DOHH2 (cell line): ENCODE results near the gene WWC1.

Experiments used
- H3F3A ChIP-seq: fragments of 200-600 bp; sonication (generic), shearing (Covaris generic); 2 replicates; pipeline ENCODE4 v1.6.0; 2016; ENCODE audit warnings: antibody characterized with exemption, mild to moderate bottlenecking; ENCODE audit not compliant: control insufficient read depth, insufficient read depth
- H3K27ac ChIP-seq: fragments of 200-600 bp; sonication (generic); 2 replicates; pipeline ENCODE4 v1.5.1; 2014; ENCODE audit warnings: low read depth, mild to moderate bottlenecking, low read length, moderate library complexity
- H3K27me3 ChIP-seq: fragments of 200-600 bp; sonication (generic); 2 replicates; pipeline ENCODE4 v1.6.1; 2014; ENCODE audit warnings: mild to moderate bottlenecking, low read length, mixed read lengths; ENCODE audit not compliant: control insufficient read depth
- H3K36me3 ChIP-seq: fragments of 200-600 bp; sonication (generic); 2 replicates; pipeline ENCODE4 v1.6.1; 2014; ENCODE audit warnings: mild to moderate bottlenecking, low read length, moderate library complexity, mixed read lengths; ENCODE audit not compliant: control insufficient read depth
- H3K4me1 ChIP-seq: fragments of 200-600 bp; sonication (generic); 2 replicates; pipeline ENCODE4 v1.6.1; 2014; ENCODE audit warnings: mild to moderate bottlenecking, low read length, mixed read lengths; ENCODE audit not compliant: control insufficient read depth
- H3K4me2 ChIP-seq: fragments of 200-600 bp; sonication (generic); 2 replicates; pipeline ENCODE4 v1.6.0; 2014; ENCODE audit warnings: mild to moderate bottlenecking, low read length, moderate library complexity
- H3K4me3 ChIP-seq: fragments of 200-600 bp; sonication (generic); 2 replicates; pipeline ENCODE4 v1.5.1; 2014; ENCODE audit warnings: mild to moderate bottlenecking, low read length, mixed read lengths
- H3K79me2 ChIP-seq: fragments of 200-600 bp; sonication (generic); 2 replicates; pipeline ENCODE4 v1.6.1; 2014; ENCODE audit warnings: mild to moderate bottlenecking, low read length, mixed read lengths; ENCODE audit not compliant: control insufficient read depth
- H3K9me2 ChIP-seq: fragments of 200-600 bp; sonication (generic); replicated peaks from 2 replicates; pipeline ENCODE4 v1.6.1; 2014; ENCODE audit warnings: mild to moderate bottlenecking, low read length, mixed read lengths; ENCODE audit not compliant: control insufficient read depth
- H3K9me3 ChIP-seq: fragments of 200-600 bp; sonication (generic); 2 replicates; pipeline ENCODE4 v1.6.1; 2014; ENCODE audit warnings: antibody characterized with exemption, low read length, mixed read lengths; ENCODE audit not compliant: control insufficient read depth, insufficient read depth
- H4K20me1 ChIP-seq: fragments of 200-600 bp; sonication (generic); 2 replicates; pipeline ENCODE4 v1.6.0; 2014; ENCODE audit warnings: low read depth, mild to moderate bottlenecking, antibody characterized with exemption, low read length, moderate library complexity; ENCODE audit not compliant: control insufficient read depth, insufficient read depth
- CTCF ChIP-seq: fragments of 200-600 bp; sonication (generic); IDR thresholded peaks from one replicate; pipeline ENCODE4 v1.5.1; 2014; ENCODE audit warnings: antibody characterized with exemption, mild to moderate bottlenecking, low read depth, low read length; ENCODE audit not compliant: poor library complexity, severe bottlenecking
- EZH2phosphoT487 ChIP-seq: fragments of 200-600 bp; sonication (generic); IDR thresholded peaks from 2 replicates; pipeline ENCODE4 v1.6.1; 2017; ENCODE audit warnings: borderline replicate concordance, mild to moderate bottlenecking, antibody characterized with exemption, low read length, moderate library complexity, mixed read lengths

The WWC1 gene

GRCh38 chr5:168299372-168299771 lies 7.9 kb downstream of the WWC1 start:
- H3K4me1 ChIP-seq = no peaks in the 10 kb centered on the region

GRCh38 chr5:168300326-168301182 lies 9.1 kb downstream of the WWC1 start:
- Histone ChIP-seq H3K4me3 (no peak overlapping the region), H3K36me3 (no peaks in the 10 kb centered on the region), H3K4me1 (no peaks in the 10 kb centered on the region), H3K9me2 (no peaks in the 10 kb centered on the region), H3K9me3 (no peaks in the 10 kb centered on the region), H3F3A (no peaks in the 10 kb centered on the region), H4K20me1 (no peaks in the 10 kb centered on the region), H3K27me3 (no peaks in the 10 kb centered on the region), H3K79me2 (no peaks in the 10 kb centered on the region), H3K4me2 (no peak overlapping the region), H3K27ac (no peak overlapping the region)
- TF ChIP-seq EZH2phosphoT487 (no peak), CTCF (no peak)

More at GRCh38 chr5:168299372-168299771, 7.9 kb downstream of the WWC1 start:
- Histone ChIP-seq H3K36me3 (no peaks in the 10 kb centered on the region), H3K27me3 (no peaks in the 10 kb centered on the region), H4K20me1 (no peaks in the 10 kb centered on the region), H3K79me2 (no peaks in the 10 kb centered on the region), H3F3A (no peaks in the 10 kb centered on the region), H3K4me2 (no peak overlapping the region), H3K27ac (no peak overlapping the region), H3K4me3 (no peak overlapping the region), H3K9me3 (no peaks in the 10 kb centered on the region), H3K9me2 (no peaks in the 10 kb centered on the region)
- TF ChIP-seq EZH2phosphoT487 = no peak

- TF ChIP-seq CTCF = no peak
- TF ChIP-seq EZH2phosphoT487 = no peak
- Histone ChIP-seq H3K4me2 (no peak overlapping the region), H3K9me3 (no peaks in the 10 kb centered on the region), H3K27me3 (no peaks in the 10 kb centered on the region), H3K27ac (no peak overlapping the region), H3K4me1 (no peaks in the 10 kb centered on the region), H4K20me1 (no peaks in the 10 kb centered on the region), H3K79me2 (no peaks in the 10 kb centered on the region), H3K4me3 (no peak overlapping the region), H3K36me3 (no peaks in the 10 kb centered on the region), H3F3A (no peaks in the 10 kb centered on the region), H3K9me2 (no peaks in the 10 kb centered on the region)
Observed at GRCh38 chr5:168301593-168302390, 10.3 kb downstream of the WWC1 start.
